Activated T-cell treated with anti-CD3 and anti-CD28 coated beads, Interleukin-2, amount 50 U/mL, for 48 hours (primary cell): ENCODE data around the gene CRABP2.
A peak's percentile ranks its signal among the peaks of the same experiment; 100 is the strongest.

ENCODE experiments used
- DNase-seq, 2 experiments: peaks; one replicate each; pipeline ENCODE4 v3.0.0-alpha.2; 2020

Gene CRABP2

GRCh38 chr1:156741481-156741983, 36.1 kb upstream of the CRABP2 start:
- no peak for DNase-seq

GRCh38 chr1:156740741-156741480, 35.5 kb upstream of the CRABP2 start, which contains the start of gene MRPL24:
Gene MRPL24 (minus strand): TSS chr1:156741088. CDS start chr1:156738704, 2,384 bp downstream.
- DNase-seq, result peak; percentile 96 to 97

- no peak for DNase-seq
These were observed 34.9 kb upstream of the CRABP2 start for GRCh38 chr1:156740237-156740740.

GRCh38 chr1:156738916-156739315, 33.5 kb upstream of the CRABP2 start:
- DNase-seq, result no peak

- DNase-seq, result no peak
These were observed 33.0 kb upstream of the CRABP2 start for GRCh38 chr1:156738407-156738806.

- no peak for DNase-seq
These were observed 28.7 kb upstream of the CRABP2 start for GRCh38 chr1:156733989-156734584.

GRCh38 chr1:156728599-156729462, 23.4 kb upstream of the CRABP2 start, which contains the start of gene ISG20L2:
Gene ISG20L2 (minus strand): TSS chr1:156728766. CDS start chr1:156727652, 1,114 bp downstream.
- peak; percentile 92 to 95 for DNase-seq

- peak; percentile 88 to 90 for DNase-seq
These were observed 22.7 kb upstream of the CRABP2 start, which contains the start of gene METTL25B for GRCh38 chr1:156727926-156728598. Gene METTL25B (plus strand): TSS chr1:156728469. CDS start chr1:156729105, 636 bp downstream.

- no peak for DNase-seq
These were observed 22.1 kb upstream of the CRABP2 start for GRCh38 chr1:156727492-156727891.

- DNase-seq, result peak; percentile 75 to 76
These were observed 21.3 kb upstream of the CRABP2 start for GRCh38 chr1:156726549-156727226.

GRCh38 chr1:156725683-156726280, 20.4 kb upstream of the CRABP2 start:
- DNase-seq, result peak; percentile 86 to 87

GRCh38 chr1:156721535-156721934, 16.2 kb upstream of the CRABP2 start:
- DNase-seq, result no peak

GRCh38 chr1:156721131-156721530, 15.7 kb upstream of the CRABP2 start:
- no peak for DNase-seq

- no peak for DNase-seq
These were observed 12.0 kb upstream of the CRABP2 start for GRCh38 chr1:156717351-156717750.

GRCh38 chr1:156714830-156715229, 9.4 kb upstream of the CRABP2 start:
- no peak for DNase-seq

GRCh38 chr1:156712626-156713025, 7.2 kb upstream of the CRABP2 start:
- DNase-seq, result no peak

GRCh38 chr1:156711011-156711817, 5.8 kb upstream of the CRABP2 start:
- DNase-seq, result no peak

GRCh38 chr1:156709757-156710489, 4.5 kb upstream of the CRABP2 start:
- DNase-seq, result no peak

GRCh38 chr1:156709031-156709430, 3.6 kb upstream of the CRABP2 start:
- DNase-seq, result no peak
